Mesenchymal stem cell (in vitro differentiated cells and primary cell): ENCODE measurements around the gene CEP83.
"Not testable (repeated sequence)": the region's sequence is repeated elsewhere in the genome, so short reads cannot be mapped to it uniquely, and the experiment has no call there.

Experiments used
- DNase-seq: peaks from one replicate; pipeline ENCODE4 v3.0.0-alpha.2; 2013
- H2AFZ ChIP-seq: one replicate; pipeline ENCODE4 v1.6.1; 2013; ENCODE audit warnings: low read depth, mild to moderate bottlenecking, control low read depth, inconsistent platforms, low read length, moderate library complexity
- H2AK5ac ChIP-seq: 2 replicates; pipeline ENCODE4 v1.6.1; 2013; ENCODE audit warnings: low read length, moderate library complexity, mild to moderate bottlenecking, inconsistent platforms; ENCODE audit not compliant: severe bottlenecking
- H2BK120ac ChIP-seq: one replicate; pipeline ENCODE4 v1.6.1; 2013; ENCODE audit warnings: low read depth, mild to moderate bottlenecking, inconsistent platforms, low read length, moderate library complexity
- H2BK12ac ChIP-seq, 2 experiments: one replicate each; pipeline ENCODE4 v1.6.1; 2013; ENCODE audit warnings: inconsistent platforms in 2 of 2, low read length in 2 of 2, mild to moderate bottlenecking in 2 of 2, moderate library complexity in 2 of 2, control low read depth in 1 of 2
- H2BK15ac ChIP-seq: one replicate; pipeline ENCODE4 v1.6.1; 2013; ENCODE audit warnings: mild to moderate bottlenecking, low read depth, inconsistent platforms; ENCODE audit not compliant: poor library complexity, severe bottlenecking
- H2BK5ac ChIP-seq: 2 replicates; pipeline ENCODE4 v1.6.1; 2013; ENCODE audit warnings: low read depth, mild to moderate bottlenecking, low read length, control low read depth, inconsistent platforms; ENCODE audit not compliant: poor library complexity, severe bottlenecking
- H3K14ac ChIP-seq, 2 experiments: one replicate each; pipeline ENCODE4 v1.6.1; 2013; ENCODE audit warnings: inconsistent platforms in 2 of 2, low read length in 2 of 2, control low read depth in 1 of 2, mild to moderate bottlenecking in 1 of 2, moderate library complexity in 1 of 2
- H3K18ac ChIP-seq, 2 experiments: one replicate each; pipeline ENCODE4 v1.6.1; 2013; ENCODE audit warnings: inconsistent platforms in 2 of 2, low read length in 2 of 2, control low read depth in 1 of 2, low read depth in 1 of 2, mild to moderate bottlenecking in 1 of 2
- H3K23ac ChIP-seq, 2 experiments: one replicate each; pipeline ENCODE4 v1.6.1; 2013; ENCODE audit warnings: inconsistent platforms in 2 of 2, low read length in 2 of 2, mild to moderate bottlenecking in 2 of 2, moderate library complexity in 2 of 2, control low read depth in 1 of 2
- H3K27ac ChIP-seq: 2 replicates; pipeline ENCODE4 v1.5.1; 2013; ENCODE audit warnings: mild to moderate bottlenecking, moderate library complexity, low read length, control low read depth, inconsistent platforms; ENCODE audit not compliant: poor library complexity, severe bottlenecking
- H3K27me3 ChIP-seq, 2 experiments: 2 replicates each; pipeline versions ENCODE4 v1.6.1 to v1.7.0; 2013; ENCODE audit warnings: low read length in 2 of 2, mild to moderate bottlenecking in 2 of 2, moderate library complexity in 2 of 2, control low read depth in 1 of 2, inconsistent platforms in 1 of 2; ENCODE audit not compliant: control insufficient read depth in 1 of 2, insufficient read depth in 1 of 2
- H3K36me3 ChIP-seq, 2 experiments: 2 replicates each; pipeline versions ENCODE4 v1.6.1 to v1.7.0; 2013; ENCODE audit warnings: low read length in 2 of 2, control low read depth in 1 of 2, inconsistent platforms in 1 of 2, low read depth in 1 of 2, mild to moderate bottlenecking in 1 of 2; ENCODE audit not compliant: insufficient read depth in 2 of 2, control insufficient read depth in 1 of 2
- H3K4ac ChIP-seq, 2 experiments: one replicate each; pipeline ENCODE4 v1.6.1; 2013; ENCODE audit warnings: inconsistent platforms in 2 of 2, low read length in 2 of 2, mild to moderate bottlenecking in 2 of 2, moderate library complexity in 2 of 2, control low read depth in 1 of 2, low read depth in 1 of 2
- H3K4me1 ChIP-seq: 2 replicates; pipeline ENCODE4 v1.6.1; 2013; ENCODE audit warnings: low read depth, low read length, control low read depth; ENCODE audit not compliant: control insufficient read depth, insufficient read depth
- H3K4me2 ChIP-seq: 2 replicates; pipeline ENCODE4 v1.6.1; 2013; ENCODE audit warnings: low read length, mild to moderate bottlenecking, inconsistent platforms; ENCODE audit not compliant: poor library complexity, severe bottlenecking
- H3K4me3 ChIP-seq, 2 experiments: 2 replicates each; pipeline versions ENCODE4 v1.5.1 to v1.7.0; 2013; ENCODE audit warnings: low read length in 2 of 2, mild to moderate bottlenecking in 2 of 2, control low read depth in 1 of 2, low read depth in 1 of 2; ENCODE audit not compliant: insufficient read depth in 1 of 2
- H3K79me1 ChIP-seq: replicated peaks from 2 replicates; pipeline ENCODE4 v1.6.1; 2013; ENCODE audit warnings: mild to moderate bottlenecking, control low read depth, low read length, inconsistent platforms; ENCODE audit not compliant: poor library complexity, severe bottlenecking
- H3K9ac ChIP-seq: 2 replicates; pipeline ENCODE4 v1.7.0; 2013; ENCODE audit warnings: mild to moderate bottlenecking, low read length, moderate library complexity
- H3K9me3 ChIP-seq: 2 replicates; pipeline ENCODE4 v1.7.0; 2013; ENCODE audit warnings: mild to moderate bottlenecking, low read length; ENCODE audit not compliant: control insufficient read depth
- H4K8ac ChIP-seq: one replicate; pipeline ENCODE4 v1.6.1; 2013; ENCODE audit warnings: inconsistent platforms, mild to moderate bottlenecking, low read length, moderate library complexity
- H4K91ac ChIP-seq: one replicate; pipeline ENCODE4 v1.6.1; 2013; ENCODE audit warnings: mild to moderate bottlenecking, low read length, inconsistent platforms
- WGBS: methylation state at CpG from one replicate; pipeline ENCODE4 v1.1.7; 2013; ENCODE audit warnings: mixed read lengths; 5-methylcytosine and 5-hydroxymethylcytosine counted together

The CEP83 gene

GRCh38 chr12:94320109-94320508 lies 139.6 kb downstream of the CEP83 start:
- Histone ChIP-seq H3K79me1 (no peaks in the 10 kb centered on the region), H3K4me2 (no peak overlapping the region), H3K18ac (no peak overlapping the region), H2BK12ac (no peak overlapping the region), H3K9me3 (peaks cover 51% of the 10 kb centered on the region), H2AFZ (no peak overlapping the region), H3K4me1 (no peaks in the 10 kb centered on the region), H4K8ac (no peak overlapping the region), H3K4ac (no peak overlapping the region), H3K23ac (no peak overlapping the region), H3K36me3 (peaks cover 22 to 29% of the 10 kb centered on the region in 2 experiments), H3K27me3 (no peaks in the 10 kb centered on the region), H3K9ac (no peak overlapping the region), H3K27ac (no peak overlapping the region), H2BK5ac (no peak overlapping the region), H2AK5ac (no peak overlapping the region), H3K4me3 (no peak overlapping the region), H4K91ac (no peak overlapping the region), H2BK15ac (no peak overlapping the region), H2BK120ac (no peak overlapping the region), H3K14ac (no peak overlapping the region)
- DNase-seq, result no peak

GRCh38 chr12:94318181-94318580 lies 141.5 kb downstream of the CEP83 start:
- no peak overlapping the region for H2BK120ac ChIP-seq
- WGBS, result no CpG with 5 or more reads among the region's 1 CpG

DNA sequence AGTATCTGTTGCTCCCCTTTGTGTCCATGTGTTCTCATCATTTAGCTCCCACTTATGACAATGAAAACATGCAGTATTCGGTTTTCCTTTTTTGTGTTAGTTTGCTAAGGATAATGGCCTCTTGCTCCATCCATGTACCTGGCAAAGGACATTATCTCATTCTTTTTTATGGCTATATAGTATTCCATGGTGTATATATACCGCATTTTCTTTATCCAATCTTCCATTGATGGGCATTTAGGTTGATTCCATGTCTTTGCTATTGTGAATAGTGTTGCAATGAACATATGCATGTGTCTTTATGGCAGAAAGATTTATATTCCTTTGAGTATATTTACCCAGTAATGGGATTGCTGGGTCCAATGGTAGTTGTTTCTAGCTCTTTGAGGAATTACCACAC lies 143.1 kb downstream of the CEP83 start:
- not testable (repeated sequence) for H3K9ac ChIP-seq, H3K27ac ChIP-seq, H3K18ac ChIP-seq, H3K4me2 ChIP-seq, H4K8ac ChIP-seq, H3K27me3 ChIP-seq, H3K4me1 ChIP-seq, H3K14ac ChIP-seq, H3K4me3 ChIP-seq, H3K4ac ChIP-seq, H2BK15ac ChIP-seq, H2BK12ac ChIP-seq, H4K91ac ChIP-seq, H2AK5ac ChIP-seq, H2AFZ ChIP-seq, H3K23ac ChIP-seq, H2BK120ac ChIP-seq, H2BK5ac ChIP-seq, H3K79me1 ChIP-seq, DNase-seq
- Histone ChIP-seq H3K9me3 (peaks cover 35% of the 10 kb centered on the region), H3K36me3 (peaks cover 4 to 20% of the 10 kb centered on the region in 2 experiments)
- no CpG with 5 or more reads among the region's 2 CpGs for WGBS

More at GRCh38 chr12:94318181-94318580, 141.5 kb downstream of the CEP83 start:
- peaks cover 48% of the 10 kb centered on the region for H3K9me3 ChIP-seq
- H3K14ac ChIP-seq, result no peak overlapping the region
- DNase-seq, result no peak
- no peak overlapping the region for H4K8ac ChIP-seq
- H3K4ac ChIP-seq, result no peak overlapping the region
- no peak overlapping the region for H3K9ac ChIP-seq
- no peak overlapping the region for H3K4me3 ChIP-seq
- H4K91ac ChIP-seq, result no peak overlapping the region
- H2BK5ac ChIP-seq, result no peak overlapping the region
- H3K27me3 ChIP-seq, result no peaks in the 10 kb centered on the region
- H3K18ac ChIP-seq, result no peak overlapping the region
- H3K4me2 ChIP-seq, result no peak overlapping the region
- H2AFZ ChIP-seq, result no peak overlapping the region
- H3K36me3 ChIP-seq, result peaks cover 20 to 22% of the 10 kb centered on the region in 2 experiments
- H2BK12ac ChIP-seq, result no peak overlapping the region
- H3K4me1 ChIP-seq, result no peaks in the 10 kb centered on the region
- no peaks in the 10 kb centered on the region for H3K79me1 ChIP-seq
- H3K27ac ChIP-seq, result no peak overlapping the region
- H2BK15ac ChIP-seq, result no peak overlapping the region
- H3K23ac ChIP-seq, result no peak overlapping the region
- no peak overlapping the region for H2AK5ac ChIP-seq

DNA sequence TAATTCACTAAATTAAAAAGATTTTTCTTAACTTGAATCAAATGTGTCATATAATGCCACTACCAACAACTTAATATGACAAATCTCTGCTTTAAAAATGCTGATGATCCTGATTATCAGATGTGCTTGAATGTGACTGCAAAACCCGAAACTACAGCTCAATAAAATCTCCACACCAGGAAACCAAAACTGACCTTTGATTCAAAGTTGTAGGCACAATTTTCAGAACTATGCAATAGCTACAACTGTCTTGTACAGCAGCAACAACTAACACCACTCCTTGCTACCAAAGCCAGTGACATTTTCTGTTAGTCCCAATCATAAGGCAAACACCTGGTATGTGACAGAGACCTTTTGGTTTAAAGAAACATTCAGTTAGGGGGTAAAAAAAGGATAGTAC lies 147.3 kb downstream of the CEP83 start:
- 94% methylated on average over 1 of the region's 1 CpG for WGBS
- Histone ChIP-seq H2AFZ (no peak overlapping the region), H3K36me3 (peaks cover 0 to 45% of the 10 kb centered on the region in 2 experiments), H2BK15ac (no peak overlapping the region), H3K27me3 (no peaks in the 10 kb centered on the region), H3K4me3 (no peak overlapping the region), H3K9me3 (no peaks in the 10 kb centered on the region), H3K4me2 (no peak overlapping the region), H2BK120ac (no peak overlapping the region), H3K14ac (no peak overlapping the region), H4K8ac (no peak overlapping the region), H2BK12ac (no peak overlapping the region), H3K4ac (no peak overlapping the region), H3K18ac (no peak overlapping the region), H3K9ac (no peak overlapping the region), H2BK5ac (no peak overlapping the region), H3K27ac (no peak overlapping the region), H3K23ac (no peak overlapping the region), H4K91ac (no peak overlapping the region), H3K4me1 (no peaks in the 10 kb centered on the region), H3K79me1 (no peaks in the 10 kb centered on the region), H2AK5ac (no peak overlapping the region)
- no peak for DNase-seq
